Measurements from ENCODE around the gene PRRC2B. TPM values are rescaled to one million over a fixed set of nuclear protein-coding genes. Genes with fewer than 3 reads are reported as not detected.

The PRRC2B gene
- total and polyA plus RNA-seq, 2 experiments from 2014 or later = 45.0 to 193 TPM

- peaks cover 70% of the 10 kb centered on the region for H3K4me1 Mint-ChIP-seq
- H3K4me3 Mint-ChIP-seq = peak overlapping the region; percentile 52
These were observed 43.0 kb downstream of the PRRC2B start for GRCh38 chr9:131436865-131437271.

More at GRCh38 chr9:131436865-131437271, 43.0 kb downstream of the PRRC2B start:
- no peak for TF ChIP-seq ZNF331 (CRISPR knock-in tag; IDR thresholded peaks at IDR 0.05; ENCODE audit: low read depth)
- TF ChIP-seq, protein P1, sequence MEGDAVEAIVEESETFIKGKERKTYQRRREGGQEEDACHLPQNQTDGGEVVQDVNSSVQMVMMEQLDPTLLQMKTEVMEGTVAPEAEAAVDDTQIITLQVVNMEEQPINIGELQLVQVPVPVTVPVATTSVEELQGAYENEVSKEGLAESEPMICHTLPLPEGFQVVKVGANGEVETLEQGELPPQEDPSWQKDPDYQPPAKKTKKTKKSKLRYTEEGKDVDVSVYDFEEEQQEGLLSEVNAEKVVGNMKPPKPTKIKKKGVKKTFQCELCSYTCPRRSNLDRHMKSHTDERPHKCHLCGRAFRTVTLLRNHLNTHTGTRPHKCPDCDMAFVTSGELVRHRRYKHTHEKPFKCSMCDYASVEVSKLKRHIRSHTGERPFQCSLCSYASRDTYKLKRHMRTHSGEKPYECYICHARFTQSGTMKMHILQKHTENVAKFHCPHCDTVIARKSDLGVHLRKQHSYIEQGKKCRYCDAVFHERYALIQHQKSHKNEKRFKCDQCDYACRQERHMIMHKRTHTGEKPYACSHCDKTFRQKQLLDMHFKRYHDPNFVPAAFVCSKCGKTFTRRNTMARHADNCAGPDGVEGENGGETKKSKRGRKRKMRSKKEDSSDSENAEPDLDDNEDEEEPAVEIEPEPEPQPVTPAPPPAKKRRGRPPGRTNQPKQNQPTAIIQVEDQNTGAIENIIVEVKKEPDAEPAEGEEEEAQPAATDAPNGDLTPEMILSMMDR (conservative IDR thresholded peaks at IDR 0.05; ENCODE audit: low read depth in 2 of 2) = no peak
- TF ChIP-seq EZH2phosphoT487 (IDR thresholded peaks at IDR 0.05; ENCODE audit: unreplicated experiment) = no peak
- no peak for TF ChIP-seq JUNB (IDR thresholded peaks at IDR 0.05; ENCODE audit: unreplicated experiment)
- TF ChIP-seq STAT1 (IDR thresholded peaks at IDR 0.05; ENCODE audit: unreplicated experiment) = no peak
- no peak for TF ChIP-seq ETS1 (IDR thresholded peaks at IDR 0.05)
- TF ChIP-seq EZH2 (IDR thresholded peaks at IDR 0.05; ENCODE audit: low read depth, unreplicated experiment) = no peak
- no peak for TF ChIP-seq ZNF114 (CRISPR knock-in tag; IDR thresholded peaks at IDR 0.05)
- TF ChIP-seq, protein P2, sequence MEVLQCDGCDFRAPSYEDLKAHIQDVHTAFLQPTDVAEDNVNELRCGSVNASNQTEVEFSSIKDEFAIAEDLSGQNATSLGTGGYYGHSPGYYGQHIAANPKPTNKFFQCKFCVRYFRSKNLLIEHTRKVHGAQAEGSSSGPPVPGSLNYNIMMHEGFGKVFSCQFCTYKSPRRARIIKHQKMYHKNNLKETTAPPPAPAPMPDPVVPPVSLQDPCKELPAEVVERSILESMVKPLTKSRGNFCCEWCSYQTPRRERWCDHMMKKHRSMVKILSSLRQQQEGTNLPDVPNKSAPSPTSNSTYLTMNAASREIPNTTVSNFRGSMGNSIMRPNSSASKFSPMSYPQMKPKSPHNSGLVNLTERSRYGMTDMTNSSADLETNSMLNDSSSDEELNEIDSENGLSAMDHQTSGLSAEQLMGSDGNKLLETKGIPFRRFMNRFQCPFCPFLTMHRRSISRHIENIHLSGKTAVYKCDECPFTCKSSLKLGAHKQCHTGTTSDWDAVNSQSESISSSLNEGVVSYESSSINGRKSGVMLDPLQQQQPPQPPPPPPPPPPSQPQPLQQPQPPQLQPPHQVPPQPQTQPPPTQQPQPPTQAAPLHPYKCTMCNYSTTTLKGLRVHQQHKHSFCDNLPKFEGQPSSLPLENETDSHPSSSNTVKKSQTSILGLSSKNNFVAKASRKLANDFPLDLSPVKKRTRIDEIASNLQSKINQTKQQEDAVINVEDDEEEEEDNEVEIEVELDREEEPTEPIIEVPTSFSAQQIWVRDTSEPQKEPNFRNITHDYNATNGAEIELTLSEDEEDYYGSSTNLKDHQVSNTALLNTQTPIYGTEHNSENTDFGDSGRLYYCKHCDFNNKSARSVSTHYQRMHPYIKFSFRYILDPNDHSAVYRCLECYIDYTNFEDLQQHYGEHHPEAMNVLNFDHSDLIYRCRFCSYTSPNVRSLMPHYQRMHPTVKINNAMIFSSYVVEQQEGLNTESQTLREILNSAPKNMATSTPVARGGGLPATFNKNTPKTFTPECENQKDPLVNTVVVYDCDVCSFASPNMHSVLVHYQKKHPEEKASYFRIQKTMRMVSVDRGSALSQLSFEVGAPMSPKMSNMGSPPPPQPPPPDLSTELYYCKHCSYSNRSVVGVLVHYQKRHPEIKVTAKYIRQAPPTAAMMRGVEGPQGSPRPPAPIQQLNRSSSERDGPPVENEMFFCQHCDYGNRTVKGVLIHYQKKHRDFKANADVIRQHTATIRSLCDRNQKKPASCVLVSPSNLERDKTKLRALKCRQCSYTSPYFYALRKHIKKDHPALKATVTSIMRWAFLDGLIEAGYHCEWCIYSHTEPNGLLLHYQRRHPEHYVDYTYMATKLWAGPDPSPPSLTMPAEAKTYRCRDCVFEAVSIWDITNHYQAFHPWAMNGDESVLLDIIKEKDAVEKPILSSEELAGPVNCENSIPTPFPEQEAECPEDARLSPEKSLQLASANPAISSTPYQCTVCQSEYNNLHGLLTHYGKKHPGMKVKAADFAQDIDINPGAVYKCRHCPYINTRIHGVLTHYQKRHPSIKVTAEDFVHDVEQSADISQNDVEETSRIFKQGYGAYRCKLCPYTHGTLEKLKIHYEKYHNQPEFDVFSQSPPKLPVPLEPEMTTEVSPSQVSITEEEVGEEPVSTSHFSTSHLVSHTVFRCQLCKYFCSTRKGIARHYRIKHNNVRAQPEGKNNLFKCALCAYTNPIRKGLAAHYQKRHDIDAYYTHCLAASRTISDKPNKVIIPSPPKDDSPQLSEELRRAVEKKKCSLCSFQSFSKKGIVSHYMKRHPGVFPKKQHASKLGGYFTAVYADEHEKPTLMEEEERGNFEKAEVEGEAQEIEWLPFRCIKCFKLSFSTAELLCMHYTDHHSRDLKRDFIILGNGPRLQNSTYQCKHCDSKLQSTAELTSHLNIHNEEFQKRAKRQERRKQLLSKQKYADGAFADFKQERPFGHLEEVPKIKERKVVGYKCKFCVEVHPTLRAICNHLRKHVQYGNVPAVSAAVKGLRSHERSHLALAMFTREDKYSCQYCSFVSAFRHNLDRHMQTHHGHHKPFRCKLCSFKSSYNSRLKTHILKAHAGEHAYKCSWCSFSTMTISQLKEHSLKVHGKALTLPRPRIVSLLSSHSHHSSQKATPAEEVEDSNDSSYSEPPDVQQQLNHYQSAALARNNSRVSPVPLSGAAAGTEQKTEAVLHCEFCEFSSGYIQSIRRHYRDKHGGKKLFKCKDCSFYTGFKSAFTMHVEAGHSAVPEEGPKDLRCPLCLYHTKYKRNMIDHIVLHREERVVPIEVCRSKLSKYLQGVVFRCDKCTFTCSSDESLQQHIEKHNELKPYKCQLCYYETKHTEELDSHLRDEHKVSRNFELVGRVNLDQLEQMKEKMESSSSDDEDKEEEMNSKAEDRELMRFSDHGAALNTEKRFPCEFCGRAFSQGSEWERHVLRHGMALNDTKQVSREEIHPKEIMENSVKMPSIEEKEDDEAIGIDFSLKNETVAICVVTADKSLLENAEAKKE (CRISPR knock-in tag; IDR thresholded peaks at IDR 0.05) = no peak
- no peak for TF ChIP-seq CREB1 (CRISPR knock-in tag; IDR thresholded peaks at IDR 0.05; ENCODE audit: low read depth)
- peak; percentile 41 for TF ChIP-seq POLR2AphosphoS5 (IDR thresholded peaks at IDR 0.05; ENCODE audit: low read depth)
- TF ChIP-seq NANOG (IDR thresholded peaks at IDR 0.05; ENCODE audit: borderline replicate concordance) = 0 out of 2 replicates have a peak, but pooled peaks have one; percentile 58
- TF ChIP-seq, protein P3, sequence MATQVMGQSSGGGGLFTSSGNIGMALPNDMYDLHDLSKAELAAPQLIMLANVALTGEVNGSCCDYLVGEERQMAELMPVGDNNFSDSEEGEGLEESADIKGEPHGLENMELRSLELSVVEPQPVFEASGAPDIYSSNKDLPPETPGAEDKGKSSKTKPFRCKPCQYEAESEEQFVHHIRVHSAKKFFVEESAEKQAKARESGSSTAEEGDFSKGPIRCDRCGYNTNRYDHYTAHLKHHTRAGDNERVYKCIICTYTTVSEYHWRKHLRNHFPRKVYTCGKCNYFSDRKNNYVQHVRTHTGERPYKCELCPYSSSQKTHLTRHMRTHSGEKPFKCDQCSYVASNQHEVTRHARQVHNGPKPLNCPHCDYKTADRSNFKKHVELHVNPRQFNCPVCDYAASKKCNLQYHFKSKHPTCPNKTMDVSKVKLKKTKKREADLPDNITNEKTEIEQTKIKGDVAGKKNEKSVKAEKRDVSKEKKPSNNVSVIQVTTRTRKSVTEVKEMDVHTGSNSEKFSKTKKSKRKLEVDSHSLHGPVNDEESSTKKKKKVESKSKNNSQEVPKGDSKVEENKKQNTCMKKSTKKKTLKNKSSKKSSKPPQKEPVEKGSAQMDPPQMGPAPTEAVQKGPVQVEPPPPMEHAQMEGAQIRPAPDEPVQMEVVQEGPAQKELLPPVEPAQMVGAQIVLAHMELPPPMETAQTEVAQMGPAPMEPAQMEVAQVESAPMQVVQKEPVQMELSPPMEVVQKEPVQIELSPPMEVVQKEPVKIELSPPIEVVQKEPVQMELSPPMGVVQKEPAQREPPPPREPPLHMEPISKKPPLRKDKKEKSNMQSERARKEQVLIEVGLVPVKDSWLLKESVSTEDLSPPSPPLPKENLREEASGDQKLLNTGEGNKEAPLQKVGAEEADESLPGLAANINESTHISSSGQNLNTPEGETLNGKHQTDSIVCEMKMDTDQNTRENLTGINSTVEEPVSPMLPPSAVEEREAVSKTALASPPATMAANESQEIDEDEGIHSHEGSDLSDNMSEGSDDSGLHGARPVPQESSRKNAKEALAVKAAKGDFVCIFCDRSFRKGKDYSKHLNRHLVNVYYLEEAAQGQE (IDR thresholded peaks at IDR 0.05; ENCODE audit: unreplicated experiment) = no peak
- peaks cover 26% of the 10 kb centered on the region for H3K27me3 Mint-ChIP-seq (ENCODE audit: insufficient read depth, low read depth, poor library complexity)
- Histone ChIP-seq H4K20me1 (replicated peaks; ENCODE audit: insufficient read depth) (peaks cover 71% of the 10 kb centered on the region), H3F3A (replicated peaks; ENCODE audit: low read depth) (peaks cover 83% of the 10 kb centered on the region), H3K4me3 (peak overlapping the region; percentile 17; the same call in 1 of the 2 replicates), H3K79me2 (replicated peaks; ENCODE audit: insufficient read depth) (peaks cover 91% of the 10 kb centered on the region), H3K9me2 (ENCODE audit: insufficient read depth) (no peaks in the 10 kb centered on the region), H2AFZ (no peak overlapping the region), H3K4me1 (ENCODE audit: insufficient read depth) (peaks cover 64% of the 10 kb centered on the region), H3K4me2 (peak overlapping the region; percentile 60), H3K27ac (ENCODE audit: low read depth) (peak overlapping the region; percentile 91), H3K36me3 (ENCODE audit: insufficient read depth) (peaks cover 63% of the 10 kb centered on the region), H3K27me3 (ENCODE audit: insufficient read depth) (no peaks in the 10 kb centered on the region)
- ATAC-seq (peak; percentile 74), DNase-seq (ENCODE audit: low spot score) (peak; percentile 87)
- no peaks in the 10 kb centered on the region for H3K9me3 Mint-ChIP-seq
- peak overlapping the region; percentile 96 for H3K27ac Mint-ChIP-seq
- peaks cover 99% of the 10 kb centered on the region for H3K36me3 Mint-ChIP-seq (ENCODE audit: low read depth)
